Measurements from ENCODE around the gene TAP2. TPM values are rescaled to one million over a fixed set of nuclear protein-coding genes. Genes with fewer than 3 reads are reported as not detected.
A peak's percentile ranks its signal among the peaks of the same experiment; 100 is the strongest.

The TAP2 gene
- total and polyA plus RNA-seq, 2 of the 13 experiments (the other 11 are each of a cell fraction or from before 2014, with no cell fraction given): 10.3 to 17.6 TPM

GRCh38 chr6:32843331-32843978 lies 4.9 kb upstream of the TAP2 start (continued):
- TF ChIP-seq, protein P1, sequence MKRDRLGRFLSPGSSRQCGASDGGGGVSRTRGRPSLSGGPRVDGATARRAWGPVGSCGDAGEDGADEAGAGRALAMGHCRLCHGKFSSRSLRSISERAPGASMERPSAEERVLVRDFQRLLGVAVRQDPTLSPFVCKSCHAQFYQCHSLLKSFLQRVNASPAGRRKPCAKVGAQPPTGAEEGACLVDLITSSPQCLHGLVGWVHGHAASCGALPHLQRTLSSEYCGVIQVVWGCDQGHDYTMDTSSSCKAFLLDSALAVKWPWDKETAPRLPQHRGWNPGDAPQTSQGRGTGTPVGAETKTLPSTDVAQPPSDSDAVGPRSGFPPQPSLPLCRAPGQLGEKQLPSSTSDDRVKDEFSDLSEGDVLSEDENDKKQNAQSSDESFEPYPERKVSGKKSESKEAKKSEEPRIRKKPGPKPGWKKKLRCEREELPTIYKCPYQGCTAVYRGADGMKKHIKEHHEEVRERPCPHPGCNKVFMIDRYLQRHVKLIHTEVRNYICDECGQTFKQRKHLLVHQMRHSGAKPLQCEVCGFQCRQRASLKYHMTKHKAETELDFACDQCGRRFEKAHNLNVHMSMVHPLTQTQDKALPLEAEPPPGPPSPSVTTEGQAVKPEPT (CRISPR knock-in tag; IDR thresholded peaks at IDR 0.05; ENCODE audit: low read depth): 0 out of 2 replicates have a peak, but pooled peaks have one; percentile 19
- TF ChIP-seq, protein P2, sequence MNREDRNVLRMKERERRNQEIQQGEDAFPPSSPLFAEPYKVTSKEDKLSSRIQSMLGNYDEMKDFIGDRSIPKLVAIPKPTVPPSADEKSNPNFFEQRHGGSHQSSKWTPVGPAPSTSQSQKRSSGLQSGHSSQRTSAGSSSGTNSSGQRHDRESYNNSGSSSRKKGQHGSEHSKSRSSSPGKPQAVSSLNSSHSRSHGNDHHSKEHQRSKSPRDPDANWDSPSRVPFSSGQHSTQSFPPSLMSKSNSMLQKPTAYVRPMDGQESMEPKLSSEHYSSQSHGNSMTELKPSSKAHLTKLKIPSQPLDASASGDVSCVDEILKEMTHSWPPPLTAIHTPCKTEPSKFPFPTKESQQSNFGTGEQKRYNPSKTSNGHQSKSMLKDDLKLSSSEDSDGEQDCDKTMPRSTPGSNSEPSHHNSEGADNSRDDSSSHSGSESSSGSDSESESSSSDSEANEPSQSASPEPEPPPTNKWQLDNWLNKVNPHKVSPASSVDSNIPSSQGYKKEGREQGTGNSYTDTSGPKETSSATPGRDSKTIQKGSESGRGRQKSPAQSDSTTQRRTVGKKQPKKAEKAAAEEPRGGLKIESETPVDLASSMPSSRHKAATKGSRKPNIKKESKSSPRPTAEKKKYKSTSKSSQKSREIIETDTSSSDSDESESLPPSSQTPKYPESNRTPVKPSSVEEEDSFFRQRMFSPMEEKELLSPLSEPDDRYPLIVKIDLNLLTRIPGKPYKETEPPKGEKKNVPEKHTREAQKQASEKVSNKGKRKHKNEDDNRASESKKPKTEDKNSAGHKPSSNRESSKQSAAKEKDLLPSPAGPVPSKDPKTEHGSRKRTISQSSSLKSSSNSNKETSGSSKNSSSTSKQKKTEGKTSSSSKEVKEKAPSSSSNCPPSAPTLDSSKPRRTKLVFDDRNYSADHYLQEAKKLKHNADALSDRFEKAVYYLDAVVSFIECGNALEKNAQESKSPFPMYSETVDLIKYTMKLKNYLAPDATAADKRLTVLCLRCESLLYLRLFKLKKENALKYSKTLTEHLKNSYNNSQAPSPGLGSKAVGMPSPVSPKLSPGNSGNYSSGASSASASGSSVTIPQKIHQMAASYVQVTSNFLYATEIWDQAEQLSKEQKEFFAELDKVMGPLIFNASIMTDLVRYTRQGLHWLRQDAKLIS (CRISPR knock-in tag; IDR thresholded peaks at IDR 0.05): no peak
- peak; percentile 50; the same call in 1 of the 2 replicates for TF ChIP-seq ZFP82 (CRISPR knock-in tag; IDR thresholded peaks at IDR 0.05; ENCODE audit: borderline replicate concordance)
- TF ChIP-seq ZNF724P (CRISPR knock-in tag; IDR thresholded peaks at IDR 0.05; ENCODE audit: borderline replicate concordance): peak; percentile 34; the same call in 1 of the 2 replicates
- TF ChIP-seq KAT8 (CRISPR knock-in tag; IDR thresholded peaks at IDR 0.05): peak; percentile 7; the same call in 1 of the 2 replicates
- TF ChIP-seq SSRP1 (CRISPR knock-in tag; IDR thresholded peaks at IDR 0.05): no peak
- TF ChIP-seq, protein P3, sequence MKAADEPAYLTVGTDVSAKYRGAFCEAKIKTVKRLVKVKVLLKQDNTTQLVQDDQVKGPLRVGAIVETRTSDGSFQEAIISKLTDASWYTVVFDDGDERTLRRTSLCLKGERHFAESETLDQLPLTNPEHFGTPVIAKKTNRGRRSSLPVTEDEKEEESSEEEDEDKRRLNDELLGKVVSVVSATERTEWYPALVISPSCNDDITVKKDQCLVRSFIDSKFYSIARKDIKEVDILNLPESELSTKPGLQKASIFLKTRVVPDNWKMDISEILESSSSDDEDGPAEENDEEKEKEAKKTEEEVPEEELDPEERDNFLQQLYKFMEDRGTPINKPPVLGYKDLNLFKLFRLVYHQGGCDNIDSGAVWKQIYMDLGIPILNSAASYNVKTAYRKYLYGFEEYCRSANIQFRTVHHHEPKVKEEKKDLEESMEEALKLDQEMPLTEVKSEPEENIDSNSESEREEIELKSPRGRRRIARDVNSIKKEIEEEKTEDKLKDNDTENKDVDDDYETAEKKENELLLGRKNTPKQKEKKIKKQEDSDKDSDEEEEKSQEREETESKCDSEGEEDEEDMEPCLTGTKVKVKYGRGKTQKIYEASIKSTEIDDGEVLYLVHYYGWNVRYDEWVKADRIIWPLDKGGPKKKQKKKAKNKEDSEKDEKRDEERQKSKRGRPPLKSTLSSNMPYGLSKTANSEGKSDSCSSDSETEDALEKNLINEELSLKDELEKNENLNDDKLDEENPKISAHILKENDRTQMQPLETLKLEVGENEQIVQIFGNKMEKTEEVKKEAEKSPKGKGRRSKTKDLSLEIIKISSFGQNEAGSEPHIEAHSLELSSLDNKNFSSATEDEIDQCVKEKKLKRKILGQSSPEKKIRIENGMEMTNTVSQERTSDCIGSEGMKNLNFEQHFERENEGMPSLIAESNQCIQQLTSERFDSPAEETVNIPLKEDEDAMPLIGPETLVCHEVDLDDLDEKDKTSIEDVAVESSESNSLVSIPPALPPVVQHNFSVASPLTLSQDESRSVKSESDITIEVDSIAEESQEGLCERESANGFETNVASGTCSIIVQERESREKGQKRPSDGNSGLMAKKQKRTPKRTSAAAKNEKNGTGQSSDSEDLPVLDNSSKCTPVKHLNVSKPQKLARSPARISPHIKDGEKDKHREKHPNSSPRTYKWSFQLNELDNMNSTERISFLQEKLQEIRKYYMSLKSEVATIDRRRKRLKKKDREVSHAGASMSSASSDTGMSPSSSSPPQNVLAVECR (CRISPR knock-in tag; IDR thresholded peaks at IDR 0.05; ENCODE audit: borderline replicate concordance): no peak
- TF ChIP-seq, protein P4, sequence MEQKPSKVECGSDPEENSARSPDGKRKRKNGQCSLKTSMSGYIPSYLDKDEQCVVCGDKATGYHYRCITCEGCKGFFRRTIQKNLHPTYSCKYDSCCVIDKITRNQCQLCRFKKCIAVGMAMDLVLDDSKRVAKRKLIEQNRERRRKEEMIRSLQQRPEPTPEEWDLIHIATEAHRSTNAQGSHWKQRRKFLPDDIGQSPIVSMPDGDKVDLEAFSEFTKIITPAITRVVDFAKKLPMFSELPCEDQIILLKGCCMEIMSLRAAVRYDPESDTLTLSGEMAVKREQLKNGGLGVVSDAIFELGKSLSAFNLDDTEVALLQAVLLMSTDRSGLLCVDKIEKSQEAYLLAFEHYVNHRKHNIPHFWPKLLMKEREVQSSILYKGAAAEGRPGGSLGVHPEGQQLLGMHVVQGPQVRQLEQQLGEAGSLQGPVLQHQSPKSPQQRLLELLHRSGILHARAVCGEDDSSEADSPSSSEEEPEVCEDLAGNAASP (CRISPR knock-in tag; IDR thresholded peaks at IDR 0.05; ENCODE audit: borderline replicate concordance): 0 out of 2 replicates have a peak, but pooled peaks have one; percentile 8
- TF ChIP-seq ZNF816 (CRISPR knock-in tag; IDR thresholded peaks at IDR 0.05; ENCODE audit: borderline replicate concordance): no peak
- peak; percentile 68 for TF ChIP-seq ZBTB7A (CRISPR knock-in tag; IDR thresholded peaks at IDR 0.05)
- peak; percentile 42; the same call in 1 of the 2 replicates for TF ChIP-seq ZNF782 (CRISPR knock-in tag; IDR thresholded peaks at IDR 0.05; ENCODE audit: borderline replicate concordance)
- TF ChIP-seq NFKB2 (CRISPR knock-in tag; IDR thresholded peaks at IDR 0.05; ENCODE audit: borderline replicate concordance): peak; percentile 66; the same call in 1 of the 2 replicates
- TF ChIP-seq ZNF891 (CRISPR knock-in tag; IDR thresholded peaks at IDR 0.05): 0 out of 2 replicates have a peak, but pooled peaks have one; percentile 39
